Amniotic stem cell (primary cell): ENCODE results near the gene CNTNAP2.

ENCODE experiments used
- DNase-seq: peaks from one replicate; lab custom pipeline; 2025; lab: John Stamatoyannopoulos, UW

Gene CNTNAP2

DNA sequence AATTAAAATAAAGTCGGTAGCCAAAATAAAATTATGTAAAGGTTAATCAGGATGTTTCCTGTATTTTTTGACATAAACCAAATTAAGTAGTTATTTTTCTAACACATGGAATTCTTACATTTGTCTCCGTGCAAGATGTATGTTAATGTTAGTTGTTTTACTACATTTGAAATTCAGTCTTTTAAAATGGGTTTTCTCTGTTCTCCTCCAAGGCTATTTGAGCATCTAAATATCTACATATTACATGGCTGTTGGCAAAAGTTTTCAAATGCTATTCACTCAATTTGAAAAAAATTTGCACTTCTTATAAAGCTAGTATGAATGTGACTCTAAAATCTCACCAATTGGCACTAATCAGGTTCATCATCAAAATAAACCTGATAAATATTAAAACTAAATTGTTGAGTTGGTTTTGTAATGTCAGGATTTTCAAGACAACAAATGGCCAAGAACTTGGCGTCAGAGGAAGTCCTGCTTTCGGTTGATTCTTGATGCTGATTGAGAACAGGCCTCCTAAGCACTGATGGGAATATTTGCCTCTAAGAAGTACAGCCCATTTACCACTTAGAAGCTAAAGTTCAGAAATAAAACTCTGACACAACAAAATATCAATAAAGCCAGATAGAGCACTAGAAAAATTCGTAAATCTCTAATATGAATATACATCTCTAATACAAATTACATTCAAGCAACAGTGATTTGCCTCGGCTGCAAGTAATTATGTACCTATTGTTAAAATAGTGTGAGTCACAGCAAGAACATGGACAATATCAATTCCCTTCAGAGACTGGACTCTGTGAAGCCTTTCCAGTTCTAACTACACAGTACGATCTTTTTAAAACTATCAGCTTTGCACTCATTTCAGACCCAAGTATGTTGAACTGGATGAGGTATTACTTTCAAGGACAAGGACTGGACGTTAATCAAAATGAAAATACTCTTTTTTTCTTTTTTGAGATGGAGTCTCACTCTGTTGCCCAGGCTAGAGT lies 1740.8 kb downstream of the CNTNAP2 start:
- DNase-seq: no peak

DNA sequence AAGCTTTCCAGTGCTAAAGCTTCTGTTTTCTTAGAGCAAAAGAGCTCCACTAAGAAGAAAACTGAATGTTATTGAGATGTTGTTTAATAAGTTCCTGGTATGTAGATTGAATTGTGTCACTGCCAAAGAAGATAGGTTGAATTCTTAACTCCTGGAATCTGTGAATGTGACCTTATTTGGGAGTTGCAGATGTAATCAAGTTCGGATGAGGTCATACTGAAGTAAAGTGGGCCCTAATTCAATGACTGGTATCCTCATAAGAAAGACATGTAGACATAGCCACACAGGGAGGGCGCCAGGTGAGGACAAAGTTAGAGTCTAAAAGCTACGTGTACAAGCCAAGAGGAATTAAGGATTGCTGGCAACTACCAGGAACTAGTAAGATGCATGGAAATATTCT lies 1741.8 kb downstream of the CNTNAP2 start:
- DNase-seq: no peak

DNA sequence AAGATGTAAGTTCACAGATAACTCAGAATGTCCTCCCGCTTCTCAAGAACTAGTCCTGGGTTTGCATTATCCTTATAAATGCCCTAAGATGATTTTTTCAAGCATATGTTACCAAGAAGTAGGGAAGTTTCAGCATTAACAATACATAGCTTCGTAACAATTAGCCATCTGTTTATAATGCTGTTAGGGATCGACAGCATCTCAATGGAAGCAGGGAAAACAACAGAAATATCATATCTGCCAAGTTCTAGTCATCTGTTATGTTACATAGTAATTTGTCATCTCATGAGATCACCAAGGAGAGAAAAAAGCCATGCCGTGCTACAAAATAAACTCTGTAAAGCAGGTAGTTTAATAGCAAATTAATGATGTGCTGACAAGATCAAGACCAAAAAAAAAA lies 1742.4 kb downstream of the CNTNAP2 start:
- no peak for DNase-seq

DNA sequence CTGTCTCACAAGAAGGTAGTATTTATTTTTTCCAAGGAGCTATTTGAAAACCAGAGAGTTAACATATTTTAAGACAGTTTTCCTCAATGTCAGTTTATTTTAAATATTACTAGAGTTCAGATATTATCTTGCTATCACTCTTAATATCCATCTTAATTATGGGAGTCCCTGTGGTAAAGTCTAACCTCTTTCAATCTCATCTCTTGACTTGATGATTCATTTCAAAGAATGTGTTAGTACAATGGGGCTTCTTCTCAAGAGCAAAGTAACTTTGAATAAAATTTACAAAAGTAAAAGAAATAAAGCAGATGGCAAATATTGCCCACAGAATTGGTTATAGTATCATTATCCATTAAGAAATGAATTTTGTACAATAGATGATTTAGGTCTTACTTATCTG lies 1742.9 kb downstream of the CNTNAP2 start:
- no peak for DNase-seq

DNA sequence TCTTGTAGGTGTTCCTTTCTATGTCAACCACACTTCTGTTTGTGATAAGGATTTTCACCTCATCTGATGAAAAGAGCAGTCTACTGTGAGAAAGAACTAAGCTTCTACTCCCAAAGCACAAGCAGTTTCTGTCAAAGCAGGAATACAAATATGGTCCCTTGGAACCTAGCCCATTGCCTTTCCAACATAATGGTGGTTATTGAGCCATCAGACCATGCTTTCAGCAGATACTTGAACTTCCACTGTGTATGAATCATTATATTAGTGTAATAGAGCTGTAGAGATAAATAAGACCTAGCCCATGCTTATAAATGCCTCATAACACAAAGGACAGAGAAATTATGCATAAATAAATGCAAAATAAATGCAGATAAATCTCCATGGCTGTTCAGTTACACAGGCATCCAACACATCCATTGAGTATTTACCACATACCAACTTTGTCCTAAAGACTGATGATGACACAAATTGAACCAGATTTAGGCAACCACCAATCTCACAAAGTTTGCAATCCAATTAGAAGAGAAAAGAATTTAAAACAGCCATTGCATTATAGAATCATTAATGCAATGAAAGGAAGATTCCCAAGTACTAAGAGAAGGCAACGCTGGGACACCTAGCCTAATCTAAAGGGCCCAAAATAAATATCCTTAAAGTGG lies 1744.6 kb downstream of the CNTNAP2 start:
- peak; percentile 18 for DNase-seq

DNA sequence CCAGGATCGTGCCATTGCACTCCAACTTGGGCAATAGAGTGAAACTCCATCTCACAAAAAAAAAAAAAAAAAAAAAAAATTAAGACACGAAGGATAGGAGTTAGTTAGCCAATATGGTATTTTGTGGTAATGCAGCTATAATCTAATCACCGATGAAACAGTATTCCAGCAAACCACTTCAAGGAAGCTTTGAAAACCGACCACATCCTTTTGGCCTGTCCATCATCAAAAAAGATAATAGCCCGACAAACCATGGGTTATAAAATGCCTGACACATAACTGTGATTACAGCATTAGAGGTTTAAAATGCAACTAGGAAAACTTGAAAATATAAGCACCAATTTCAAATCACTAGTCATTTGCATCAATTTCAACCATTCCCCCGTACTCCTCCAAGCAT lies 1745.3 kb downstream of the CNTNAP2 start:
- DNase-seq: no peak

DNA sequence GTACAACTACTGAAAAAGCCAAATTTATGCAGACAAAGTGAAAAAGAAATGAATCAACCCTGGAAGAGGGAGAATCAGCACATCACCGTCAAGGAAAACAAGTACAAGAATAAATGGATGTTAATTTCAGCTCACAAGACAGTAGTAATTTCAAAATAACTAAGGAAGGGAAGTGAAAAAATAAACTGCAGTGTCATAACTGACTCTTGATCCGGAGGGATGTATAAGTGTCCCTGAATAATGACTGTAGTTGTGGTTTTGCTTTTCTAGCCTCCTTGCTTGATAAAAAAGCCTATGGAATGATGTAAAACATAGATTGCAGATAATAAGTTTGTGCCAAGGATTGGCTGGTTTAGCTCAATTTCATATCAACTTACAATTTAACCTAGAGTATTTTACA lies 1752.9 kb downstream of the CNTNAP2 start:
- no peak for DNase-seq

DNA sequence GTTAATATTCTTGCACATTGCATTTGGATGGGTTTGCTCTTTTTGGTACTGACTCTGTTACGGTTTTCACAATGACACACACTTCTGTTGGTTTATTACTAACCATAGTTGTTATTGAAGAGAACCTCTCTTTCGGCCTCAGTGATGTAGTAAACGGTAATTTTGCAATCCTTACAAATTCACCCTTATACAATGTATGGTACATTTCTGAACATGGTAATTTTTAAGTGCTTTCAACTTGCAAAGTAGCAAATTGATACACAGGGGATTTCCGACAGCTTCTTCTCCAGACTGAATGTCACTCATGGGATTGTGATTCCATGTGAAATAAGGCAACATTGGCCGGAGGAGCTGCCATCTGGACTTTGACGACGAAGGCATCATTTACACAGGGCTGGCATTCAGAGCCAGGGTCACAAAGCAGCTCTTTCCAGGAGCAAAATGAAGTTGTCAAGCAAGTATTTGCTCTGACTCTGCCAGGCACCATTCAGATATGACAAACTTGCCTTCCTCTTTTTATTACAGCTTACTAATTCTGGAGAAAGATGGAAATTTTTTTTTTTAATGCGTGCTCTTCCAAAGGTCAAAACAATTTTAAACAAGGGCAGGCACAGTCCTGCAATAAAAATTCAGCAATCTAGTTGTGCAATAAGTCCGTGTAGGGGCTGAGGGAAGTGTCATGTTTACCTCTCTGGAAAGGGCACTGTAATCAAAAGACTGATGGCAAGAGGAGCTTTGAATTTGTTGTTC lies 1762.5 kb downstream of the CNTNAP2 start:
- DNase-seq: no peak

DNA sequence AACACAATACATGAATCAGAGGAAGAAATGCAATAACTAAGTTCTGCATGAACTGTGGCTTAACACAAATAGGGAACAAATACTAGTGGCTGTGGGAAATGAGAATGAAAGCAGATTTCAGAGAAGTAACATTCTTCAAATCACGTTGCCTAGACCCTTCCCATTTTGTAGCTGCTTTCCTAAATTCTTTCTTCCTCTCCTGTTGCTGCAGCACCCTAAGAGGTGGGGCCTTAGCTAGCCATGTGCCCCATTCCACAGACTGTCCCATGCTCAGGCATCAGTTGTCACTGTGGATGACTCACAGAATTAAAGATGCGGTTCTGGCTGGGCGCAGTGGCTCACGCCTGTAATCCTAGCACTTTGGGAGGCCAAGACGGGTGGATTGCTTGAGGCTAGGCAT lies 1769.3 kb downstream of the CNTNAP2 start:
- DNase-seq: no peak

DNA sequence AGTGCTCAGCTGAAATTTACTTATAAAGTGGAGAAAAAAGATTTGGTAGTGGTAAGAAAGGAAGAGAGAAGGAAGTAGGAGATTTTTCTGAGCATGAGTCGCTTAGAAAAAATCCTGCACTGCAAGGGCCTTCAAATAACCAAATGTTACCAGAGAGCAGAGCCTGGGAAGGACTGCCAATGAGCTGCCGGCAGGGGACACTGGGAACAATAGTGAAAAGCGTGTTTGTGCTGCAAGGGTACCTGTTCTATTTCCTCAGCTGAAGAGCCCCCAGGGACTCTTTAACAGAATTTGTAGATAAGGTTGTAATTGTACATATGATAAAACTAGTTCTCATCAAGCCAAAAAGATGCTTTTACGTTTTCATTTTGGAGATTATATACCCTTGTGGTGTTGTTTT lies 1777.7 kb downstream of the CNTNAP2 start:
- DNase-seq: no peak

DNA sequence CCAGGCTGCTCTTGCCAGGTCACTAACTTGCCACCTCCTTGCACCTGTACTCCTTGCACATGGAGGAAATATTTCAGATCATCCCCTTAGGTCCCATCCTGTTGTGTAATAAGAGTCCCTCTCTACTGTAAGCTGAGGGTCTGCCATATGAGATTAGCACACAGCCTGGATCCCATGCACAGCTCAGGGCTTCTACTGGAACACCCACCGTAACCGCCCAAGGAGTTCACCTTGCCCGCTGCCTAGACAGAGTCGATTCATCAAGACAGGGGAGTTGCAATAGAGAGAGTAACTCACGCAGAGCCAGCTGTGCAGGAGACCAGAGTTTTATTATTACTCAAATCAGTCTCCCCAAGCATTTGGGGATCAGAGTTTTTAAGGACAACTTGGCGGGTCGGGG lies 1779.5 kb downstream of the CNTNAP2 start:
- no peak for DNase-seq

DNA sequence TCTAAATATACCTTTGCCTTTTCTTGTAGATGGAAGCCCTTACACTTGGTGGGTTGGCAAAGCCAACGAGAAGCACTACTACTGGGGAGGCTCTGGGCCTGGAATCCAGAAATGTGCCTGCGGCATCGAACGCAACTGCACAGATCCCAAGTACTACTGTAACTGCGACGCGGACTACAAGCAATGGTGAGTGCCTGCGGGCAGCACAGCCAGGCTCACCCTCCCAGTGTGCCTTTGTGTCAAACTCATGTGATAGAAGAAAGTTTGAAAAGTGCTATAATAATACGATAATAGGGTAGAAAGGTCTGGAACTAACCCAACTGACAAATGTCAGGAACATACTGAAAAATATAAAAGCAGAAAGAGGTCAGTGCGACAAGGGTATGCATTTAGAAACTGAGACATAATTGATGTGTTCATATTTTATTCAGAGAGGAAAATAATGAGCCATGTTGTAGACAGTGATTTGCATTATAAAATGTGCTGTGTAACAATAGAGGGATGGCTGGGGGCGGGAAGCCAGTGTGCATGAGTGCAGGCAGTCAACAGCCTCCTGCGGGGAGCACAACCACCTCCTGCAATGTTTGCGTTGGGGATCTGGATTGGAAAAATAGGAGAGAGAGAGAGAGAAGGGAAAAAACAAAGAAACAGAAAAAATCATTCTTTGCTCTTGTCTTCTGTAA lies 1787.1 kb downstream of the CNTNAP2 start:
- DNase-seq: no peak

DNA sequence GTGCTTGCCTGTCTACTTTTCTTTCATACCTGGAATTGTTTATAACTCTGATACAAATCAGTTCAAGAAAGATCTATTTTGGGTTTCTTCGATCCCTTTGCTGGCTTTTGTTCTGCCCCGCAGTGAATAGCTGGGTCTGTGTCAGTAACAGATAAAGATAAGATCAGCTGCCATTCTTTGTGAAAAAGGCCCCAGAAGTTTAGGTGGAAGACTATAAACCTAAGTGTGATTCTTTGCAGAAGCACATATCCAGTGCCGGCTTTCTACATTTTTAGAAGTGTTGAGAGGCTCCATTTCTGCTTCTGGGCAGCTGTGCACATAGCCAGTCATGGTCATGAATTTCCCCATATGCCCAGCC lies 1787.6 kb downstream of the CNTNAP2 start:
- DNase-seq: no peak

DNA sequence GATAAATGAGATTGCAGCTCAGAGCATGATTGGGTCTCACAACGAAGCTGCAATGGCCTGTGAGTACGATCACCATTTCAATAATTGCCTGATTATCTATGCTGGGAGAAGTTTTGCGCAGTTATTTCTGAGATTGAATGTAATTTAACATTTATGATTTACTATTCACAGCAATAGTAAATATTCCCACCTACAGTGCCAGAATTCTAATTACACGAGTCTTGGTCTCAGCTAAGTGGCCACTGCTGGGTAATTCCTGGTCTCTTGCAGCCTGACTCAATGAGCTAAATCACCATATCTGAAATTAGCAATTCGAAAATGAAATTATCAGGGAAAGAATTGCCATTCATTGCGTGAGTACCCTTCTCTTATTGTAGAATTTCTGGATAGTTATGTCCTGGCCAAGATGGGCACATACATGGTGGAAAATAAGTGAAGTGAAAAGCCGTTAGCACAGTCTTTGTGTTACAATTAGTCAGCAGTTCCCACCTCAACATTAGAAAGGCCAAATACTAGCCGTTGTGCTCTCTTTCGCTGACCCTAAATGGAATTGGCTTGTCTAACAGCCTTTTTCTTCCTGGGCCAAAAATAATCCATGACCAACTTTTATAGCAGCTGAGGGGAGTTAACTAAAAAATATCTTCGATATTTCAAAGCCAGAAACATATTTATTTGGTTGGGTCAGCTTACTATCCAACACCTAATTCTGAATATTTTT lies 1793.0 kb downstream of the CNTNAP2 start:
- DNase-seq: no peak

DNA sequence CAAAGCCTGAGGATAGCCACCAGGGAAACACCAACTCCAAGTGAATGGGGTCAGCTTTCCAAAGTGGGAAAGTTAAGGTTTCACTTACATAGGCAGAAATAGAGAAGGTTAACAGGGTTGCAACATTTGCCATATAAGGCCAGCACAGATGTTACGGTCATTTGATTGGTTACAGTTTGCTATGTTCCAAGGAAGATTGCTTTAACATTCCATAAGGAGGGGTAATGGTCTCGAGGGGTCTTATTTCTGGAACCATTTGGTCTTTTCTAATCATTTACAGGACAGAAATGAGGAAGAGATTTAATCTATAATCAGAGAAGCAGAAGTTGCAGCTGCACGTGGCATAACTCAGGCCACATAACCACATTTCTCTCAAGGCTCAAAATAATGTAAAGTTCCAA lies 1794.6 kb downstream of the CNTNAP2 start:
- DNase-seq: no peak

DNA sequence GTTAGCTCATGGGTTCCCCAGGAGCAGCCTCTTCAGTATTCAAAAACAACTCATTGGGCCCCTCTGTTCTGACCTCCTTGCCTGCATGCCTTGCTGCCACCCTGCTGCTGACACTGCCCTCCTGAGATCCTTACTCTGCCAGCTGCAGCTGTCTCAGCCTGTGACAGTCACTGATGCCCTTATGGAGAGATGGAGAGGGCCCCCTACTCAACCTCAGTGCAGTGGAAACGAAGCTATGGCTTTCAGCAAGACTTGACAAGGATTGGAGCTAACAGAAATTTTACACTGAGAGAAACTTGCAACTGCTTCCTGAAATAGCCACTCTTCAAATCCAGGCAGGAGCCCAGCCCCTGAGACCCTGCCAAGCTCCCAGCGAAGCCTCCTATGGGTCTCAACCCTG lies 1795.7 kb downstream of the CNTNAP2 start:
- no peak for DNase-seq

DNA sequence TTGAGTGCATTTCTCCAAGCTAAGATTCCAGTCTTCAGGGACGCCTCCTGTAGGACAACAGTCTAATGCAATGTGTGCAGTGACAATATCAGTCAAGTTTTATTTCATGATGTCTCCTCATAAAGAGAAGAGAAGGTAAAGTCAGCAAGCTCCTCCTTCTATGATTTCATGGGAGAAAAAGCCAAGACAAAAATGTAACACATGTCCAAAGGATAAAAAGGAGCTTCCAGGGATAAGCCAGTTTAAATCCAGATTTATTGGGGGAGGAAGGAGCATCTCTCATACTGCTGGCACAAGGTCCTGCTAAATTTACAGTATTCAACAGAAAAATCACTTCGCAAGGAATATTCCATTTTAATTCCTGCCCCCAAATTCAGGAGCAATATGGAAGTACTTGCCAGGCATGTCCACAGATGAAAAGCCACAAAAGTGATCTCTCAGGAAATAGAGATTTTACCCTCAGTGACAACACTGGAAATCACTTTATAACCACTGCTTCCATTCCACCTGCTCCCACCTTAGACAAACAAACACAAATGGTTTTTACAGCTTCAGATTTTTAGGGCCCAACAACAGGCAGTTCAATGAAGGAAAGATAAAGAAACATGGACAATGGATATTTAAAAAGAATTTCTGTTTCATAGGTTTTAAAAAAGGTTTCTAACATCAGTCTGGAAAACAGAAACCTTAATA lies 1796.5 kb downstream of the CNTNAP2 start:
- no peak for DNase-seq

DNA sequence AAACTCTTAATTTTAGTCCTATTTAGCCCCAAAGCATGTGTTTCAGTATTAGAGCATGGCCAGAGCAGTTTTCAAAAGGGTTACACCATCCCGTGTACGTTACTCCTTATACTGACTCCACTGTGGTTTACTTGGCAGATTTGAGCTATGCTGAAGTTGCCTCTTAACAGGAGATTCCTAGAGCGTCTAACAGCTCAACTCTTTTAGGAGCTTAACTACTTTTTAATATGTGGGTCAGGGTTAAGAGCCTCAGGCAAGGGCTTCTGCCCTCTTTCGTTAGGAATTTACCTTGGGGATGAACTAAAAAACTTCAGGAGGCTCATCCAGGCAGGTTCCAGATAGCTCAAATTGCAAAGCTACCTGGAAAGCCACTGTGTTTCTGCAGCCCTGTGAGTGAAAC lies 1799.2 kb downstream of the CNTNAP2 start:
- no peak for DNase-seq

DNA sequence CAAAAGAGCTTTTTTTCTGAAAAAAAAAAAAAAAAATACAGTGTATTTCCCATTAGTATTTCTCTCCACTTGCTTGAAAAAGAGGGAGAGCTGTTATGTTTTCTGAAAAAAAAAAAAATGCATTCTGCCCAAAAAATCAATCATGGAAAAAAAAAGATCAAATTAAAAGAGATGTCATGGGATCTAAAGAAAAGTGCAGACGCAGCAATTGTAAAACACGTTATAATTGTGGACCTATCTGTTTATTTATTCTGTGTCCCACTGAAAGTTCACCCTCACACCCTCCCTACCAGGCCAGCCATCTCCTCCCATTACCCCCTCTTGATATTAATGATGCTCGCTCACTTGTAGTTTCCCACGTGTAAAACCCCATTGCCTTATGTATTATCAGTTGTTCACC lies 1800.0 kb downstream of the CNTNAP2 start:
- DNase-seq: no peak

DNA sequence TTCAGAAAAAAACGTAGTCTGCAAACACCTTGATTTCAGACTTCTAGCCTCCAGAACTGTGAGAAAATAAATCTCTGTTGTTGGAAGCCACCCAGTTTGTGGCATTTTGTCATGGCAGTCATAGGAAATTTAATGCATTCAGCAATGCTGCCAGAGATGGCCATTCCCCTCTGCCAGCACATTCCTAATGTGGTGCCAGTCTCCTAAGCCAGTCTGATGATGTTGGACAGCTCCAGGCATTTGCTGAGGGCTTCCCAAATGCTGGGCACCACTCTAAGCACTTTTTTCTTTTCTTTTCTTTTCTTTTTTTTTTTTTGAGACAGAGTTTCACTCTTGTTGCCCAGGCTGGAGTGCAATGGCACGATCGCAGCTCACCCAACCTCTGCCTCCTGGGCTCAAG lies 1807.2 kb downstream of the CNTNAP2 start:
- no peak for DNase-seq

DNA sequence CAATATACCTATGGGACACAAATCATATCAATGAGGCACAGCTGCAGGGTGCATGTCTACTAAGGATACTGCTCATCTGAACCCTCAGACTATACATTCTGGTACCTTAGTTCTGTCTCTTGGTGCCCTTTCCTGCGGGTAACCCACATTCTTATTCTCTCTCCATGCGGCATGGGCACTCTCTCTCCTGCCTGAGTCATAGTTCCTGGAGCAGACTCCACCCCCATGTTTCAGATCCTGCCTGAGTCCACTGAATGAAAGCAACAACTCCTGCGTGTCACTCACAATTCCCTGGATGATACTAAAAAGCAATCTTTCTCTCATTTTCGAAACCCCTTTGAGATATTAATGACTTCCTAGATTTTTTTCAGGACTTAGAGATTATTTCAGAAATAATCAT lies 1820.8 kb downstream of the CNTNAP2 start:
- no peak for DNase-seq
